ENCODE results near the gene TRMT2A.

The TRMT2A gene

GRCh38 chr22:20099099-20099711 lies 17.8 kb downstream of the TRMT2A start:
- DNase-seq = no peak

GRCh38 chr22:20096574-20097420 lies 20.2 kb downstream of the TRMT2A start:
- no peak for DNase-seq

DNA sequence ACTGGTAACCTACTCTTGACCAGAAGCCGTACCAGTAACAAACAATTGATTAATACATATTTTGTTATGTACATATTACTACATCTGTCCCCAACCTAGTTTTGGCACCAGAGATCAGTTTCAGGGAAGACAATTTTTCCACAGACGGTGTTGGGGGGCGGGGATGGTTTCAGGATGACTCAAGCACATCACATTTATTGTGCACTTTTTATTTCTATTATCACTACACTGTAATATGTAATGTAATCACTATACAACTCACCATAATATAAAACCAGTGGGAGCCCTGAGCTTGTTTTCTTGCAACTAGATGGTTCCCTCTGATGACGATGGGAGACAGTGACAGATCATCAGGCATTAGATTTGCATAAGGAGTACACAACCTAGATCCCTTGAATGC lies 21.5 kb downstream of the TRMT2A start:
- no peak for DNase-seq

DNA sequence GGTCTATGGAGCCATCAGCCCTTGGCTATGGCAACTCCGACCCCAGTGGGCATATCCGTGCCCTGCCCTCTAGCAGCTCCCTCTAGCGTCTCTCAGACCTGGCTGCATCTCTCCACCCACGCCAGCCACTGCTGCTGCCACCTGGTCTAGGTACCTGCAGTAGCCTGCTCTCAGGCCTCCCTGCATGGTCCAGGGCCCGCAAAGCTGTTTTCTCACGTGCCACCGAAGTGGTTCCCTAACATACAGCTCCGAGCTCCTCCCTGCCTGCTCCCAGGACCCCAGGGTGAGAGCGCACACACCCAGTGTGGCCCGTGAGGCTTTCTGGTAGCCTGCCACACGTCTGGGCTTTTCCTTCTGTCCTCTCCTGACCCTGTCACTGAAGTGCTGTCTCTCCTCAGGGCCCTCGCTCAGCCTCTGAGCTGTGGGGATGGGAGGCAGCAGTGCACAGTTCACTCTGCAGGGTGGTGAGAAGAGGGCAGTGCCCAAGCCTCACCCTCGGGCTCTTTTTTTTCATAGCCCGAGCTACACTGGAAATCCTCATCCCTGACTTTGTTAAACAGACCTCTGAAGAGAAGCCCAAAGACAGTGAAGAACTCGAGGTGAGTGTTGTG lies 22.7 kb downstream of the TRMT2A start:
- no peak for DNase-seq

- DNase-seq = no peak
Observed at GRCh38 chr22:20093418-20094196, 23.4 kb downstream of the TRMT2A start.

DNA sequence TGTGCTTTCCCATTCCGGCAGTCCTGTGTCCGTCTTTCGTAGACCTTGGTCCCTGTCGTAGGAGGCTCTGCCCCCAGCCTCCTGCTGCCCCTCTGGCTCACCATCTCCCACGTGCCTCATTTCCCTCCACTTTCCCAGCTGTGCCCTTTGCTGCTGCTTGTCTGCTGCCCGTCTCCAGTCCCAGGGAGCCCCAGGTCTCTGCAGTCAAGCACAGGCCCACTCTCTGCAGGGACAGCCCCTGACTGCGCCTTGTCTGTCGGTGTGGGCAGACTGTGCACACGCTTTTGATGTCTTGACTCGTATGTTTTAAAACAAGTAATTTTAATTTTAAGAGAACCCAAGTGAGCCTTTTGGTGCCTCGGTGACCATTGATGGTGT lies 24.6 kb downstream of the TRMT2A start:
- no peak for DNase-seq

- DNase-seq = no peak
Observed at GRCh38 chr22:20091690-20092476, 25.1 kb downstream of the TRMT2A start.

DNA sequence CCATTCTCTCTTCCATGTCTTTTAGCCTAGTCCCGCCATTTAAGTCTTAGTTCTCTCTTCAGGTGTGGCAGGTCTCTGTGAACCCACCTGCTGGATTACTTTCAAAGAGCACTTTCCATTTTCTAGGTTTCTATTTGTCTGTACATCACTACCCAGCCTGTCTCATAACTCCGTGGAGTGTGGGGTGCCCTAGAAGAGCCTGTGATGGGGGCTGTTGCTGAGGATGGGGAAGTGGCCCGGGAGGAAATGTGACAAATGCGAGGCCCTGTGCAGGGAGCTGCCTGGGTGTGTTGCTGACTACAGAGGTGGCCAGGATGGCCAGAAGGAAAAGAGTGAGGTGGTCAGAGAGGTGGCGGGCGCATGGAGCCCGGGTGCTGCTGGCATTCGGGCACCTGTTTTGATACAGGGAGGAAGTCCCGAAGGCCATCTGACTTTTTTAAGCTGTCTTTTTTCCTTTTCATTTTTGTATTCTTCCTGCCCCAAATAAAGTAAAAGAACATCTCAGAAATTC lies 26.2 kb downstream of the TRMT2A start:
- DNase-seq = no peak

DNA sequence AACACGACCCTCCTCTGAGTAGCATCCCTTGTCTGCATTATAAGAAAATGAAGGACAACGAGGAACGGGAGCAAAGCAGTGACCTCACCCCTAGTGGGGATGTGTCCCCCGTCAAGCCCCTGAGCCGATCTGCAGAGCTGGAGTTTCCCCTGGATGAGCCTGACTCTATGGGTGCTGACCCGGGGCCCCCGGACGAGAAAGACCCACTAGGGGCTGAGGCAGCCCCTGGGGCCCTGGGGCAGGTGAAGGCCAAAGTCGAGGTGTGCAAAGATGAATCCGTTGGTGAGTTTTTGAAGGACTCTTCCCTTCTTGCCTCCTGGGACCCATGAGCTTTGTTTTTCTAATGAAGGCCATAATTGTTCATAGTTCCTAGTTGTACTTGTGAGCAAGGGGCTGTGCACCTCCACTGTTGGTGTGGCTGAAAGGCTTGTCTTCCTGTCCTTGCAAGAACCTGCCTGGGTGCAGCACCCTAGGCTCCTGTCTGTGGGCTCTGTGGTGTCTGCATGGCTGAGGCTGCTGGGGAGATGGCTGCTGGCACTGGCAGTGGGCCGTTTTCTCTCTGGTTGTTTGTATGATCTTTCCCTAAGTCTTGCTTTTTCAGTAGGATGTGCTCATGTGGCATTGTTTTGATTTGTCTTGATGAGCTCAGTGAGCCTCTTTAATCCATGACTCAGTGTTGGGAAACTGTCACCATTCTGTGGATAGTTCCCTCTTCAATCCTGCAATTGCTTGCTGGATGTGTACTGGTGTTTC lies 26.9 kb downstream of the TRMT2A start:
- no peak for DNase-seq

DNA sequence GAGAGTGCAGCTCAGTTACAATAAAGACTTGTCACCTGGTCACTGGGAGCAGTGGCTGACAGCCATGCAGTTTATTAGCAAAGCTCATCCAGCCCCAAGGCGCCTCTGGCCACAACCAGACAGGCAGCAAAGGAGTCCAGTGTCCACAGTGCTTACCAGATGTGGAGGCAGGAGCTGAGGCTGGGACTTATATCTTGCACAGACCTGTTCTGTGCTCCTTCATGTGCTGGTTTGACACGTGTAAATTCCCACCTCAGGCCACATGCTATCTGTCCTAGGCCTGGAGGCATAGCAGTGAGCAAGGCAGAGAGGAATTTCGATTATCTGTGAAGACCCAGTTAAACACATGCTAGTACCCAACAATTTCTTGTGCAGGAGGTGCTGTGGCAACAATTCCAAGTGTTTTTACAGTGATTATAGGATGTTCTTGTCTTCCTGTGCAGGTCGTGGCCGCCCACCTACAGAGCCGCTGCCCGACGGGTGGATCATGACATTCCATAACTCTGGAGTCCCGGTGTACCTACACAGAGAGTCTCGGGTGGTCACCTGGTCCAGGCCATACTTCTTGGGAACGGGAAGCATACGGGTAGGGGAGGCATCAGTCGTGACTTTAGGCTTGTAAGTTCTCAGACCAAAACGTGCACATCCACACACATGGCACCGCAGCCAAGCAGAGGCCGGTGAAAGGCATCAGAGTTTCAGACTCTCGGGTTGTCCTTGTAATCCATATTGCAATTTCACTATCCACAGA lies 27.6 kb downstream of the TRMT2A start:
- DNase-seq = no peak

DNA sequence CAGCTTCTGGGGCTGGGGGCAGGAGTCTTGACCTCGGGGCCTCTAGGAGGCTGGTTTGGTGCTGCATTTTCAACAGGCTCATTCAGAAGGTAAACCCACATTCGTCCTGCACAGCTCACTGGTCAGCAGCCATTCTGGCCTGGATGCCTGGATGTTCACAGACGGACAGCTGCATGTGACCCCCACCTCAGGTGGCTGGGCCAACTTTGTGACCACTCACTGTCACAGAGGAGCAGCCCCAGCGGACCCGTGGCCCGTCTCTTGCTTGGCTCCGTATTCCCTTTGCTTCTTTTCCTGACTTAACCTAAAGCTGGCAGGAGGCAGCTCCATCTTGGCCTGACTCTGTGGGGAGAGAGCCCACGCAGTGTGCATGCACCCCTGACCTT lies 28.8 kb downstream of the TRMT2A start:
- no peak for DNase-seq

DNA sequence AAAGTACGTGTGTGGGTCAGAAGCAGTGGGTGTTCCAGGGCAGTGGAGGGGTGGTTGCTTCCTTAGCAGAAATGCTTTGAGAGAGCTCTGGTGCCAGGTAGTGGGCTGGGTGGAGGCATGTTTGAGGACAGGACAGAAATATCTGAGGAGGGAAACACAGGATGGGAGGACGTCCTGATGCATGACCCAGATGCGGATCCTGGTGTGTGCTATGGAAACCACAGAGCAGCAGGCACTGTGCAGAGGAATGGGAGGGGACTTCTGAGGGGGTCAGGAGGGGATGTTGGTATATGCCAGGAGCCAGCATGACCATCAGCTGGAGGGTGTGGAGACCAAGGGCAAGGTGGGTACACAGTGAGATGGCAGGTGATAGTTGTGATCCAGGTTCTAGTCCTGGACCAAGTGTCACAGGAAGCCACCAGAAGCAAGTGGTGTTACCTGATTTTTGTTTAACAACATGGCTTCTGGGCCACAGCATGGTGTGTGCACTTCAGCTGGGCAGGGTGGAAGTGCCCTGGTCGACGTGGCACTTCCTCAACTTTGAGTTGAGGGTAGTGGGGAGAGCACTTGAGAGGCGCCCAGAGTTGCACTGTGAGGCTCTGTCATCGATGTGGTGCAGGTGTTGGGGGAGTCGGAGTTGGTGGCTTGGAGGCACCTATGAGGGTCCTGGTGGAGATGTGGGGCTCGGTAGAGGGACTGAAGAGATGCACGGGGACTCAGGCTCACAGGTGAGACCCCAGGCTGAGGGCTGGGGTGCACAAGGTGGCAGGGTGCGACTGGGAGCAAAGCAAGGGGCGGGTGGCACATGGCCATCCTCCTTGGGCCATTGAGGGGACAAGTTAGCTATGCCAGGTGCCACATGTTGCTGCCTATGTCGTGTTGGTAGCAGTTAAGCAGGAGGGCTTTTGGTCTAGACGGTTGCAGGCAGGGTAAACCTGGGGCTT lies 29.4 kb downstream of the TRMT2A start:
- DNase-seq = no peak

DNA sequence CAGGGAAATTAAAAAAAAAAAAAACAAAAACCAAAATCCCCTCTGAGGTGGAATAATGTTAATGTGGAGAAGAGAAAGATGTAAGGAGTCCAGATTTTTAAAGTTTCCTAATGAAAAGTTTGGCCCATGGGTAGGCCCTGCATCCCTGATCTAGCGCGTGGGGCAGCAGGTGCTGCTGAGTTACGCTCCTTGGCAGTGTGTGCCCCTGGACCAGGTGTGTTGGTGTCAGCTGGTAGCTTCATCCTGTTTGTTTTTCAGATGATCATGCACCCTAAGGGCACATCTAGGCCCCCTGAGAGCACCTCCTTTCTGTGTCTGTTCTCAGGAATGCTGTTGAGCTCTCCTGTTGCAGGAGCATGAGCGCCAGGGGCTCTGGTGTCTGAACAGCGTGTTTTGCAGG lies 30.3 kb downstream of the TRMT2A start:
- no peak for DNase-seq

DNA sequence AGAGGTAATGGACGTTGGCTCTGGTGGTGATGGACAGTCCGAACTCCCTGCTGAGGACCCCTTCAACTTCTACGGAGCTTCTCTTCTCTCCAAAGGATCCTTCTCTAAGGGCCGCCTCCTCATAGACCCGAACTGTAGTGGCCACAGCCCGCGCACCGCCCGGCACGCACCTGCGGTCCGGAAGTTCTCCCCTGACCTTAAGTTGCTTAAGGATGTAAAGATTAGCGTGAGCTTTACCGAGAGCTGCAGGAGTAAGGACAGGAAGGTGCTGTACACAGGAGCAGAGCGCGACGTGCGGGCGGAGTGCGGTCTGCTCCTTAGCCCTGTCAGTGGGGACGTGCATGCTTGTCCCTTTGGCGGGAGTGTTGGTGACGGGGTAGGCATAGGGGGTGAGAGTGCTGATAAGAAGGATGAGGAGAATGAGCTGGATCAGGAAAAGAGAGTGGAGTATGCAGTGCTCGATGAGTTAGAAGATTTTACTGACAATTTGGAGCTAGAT lies 30.9 kb downstream of the TRMT2A start:
- DNase-seq = no peak

GRCh38 chr22:20085651-20086050 lies 31.4 kb downstream of the TRMT2A start:
- no peak for DNase-seq

DNA sequence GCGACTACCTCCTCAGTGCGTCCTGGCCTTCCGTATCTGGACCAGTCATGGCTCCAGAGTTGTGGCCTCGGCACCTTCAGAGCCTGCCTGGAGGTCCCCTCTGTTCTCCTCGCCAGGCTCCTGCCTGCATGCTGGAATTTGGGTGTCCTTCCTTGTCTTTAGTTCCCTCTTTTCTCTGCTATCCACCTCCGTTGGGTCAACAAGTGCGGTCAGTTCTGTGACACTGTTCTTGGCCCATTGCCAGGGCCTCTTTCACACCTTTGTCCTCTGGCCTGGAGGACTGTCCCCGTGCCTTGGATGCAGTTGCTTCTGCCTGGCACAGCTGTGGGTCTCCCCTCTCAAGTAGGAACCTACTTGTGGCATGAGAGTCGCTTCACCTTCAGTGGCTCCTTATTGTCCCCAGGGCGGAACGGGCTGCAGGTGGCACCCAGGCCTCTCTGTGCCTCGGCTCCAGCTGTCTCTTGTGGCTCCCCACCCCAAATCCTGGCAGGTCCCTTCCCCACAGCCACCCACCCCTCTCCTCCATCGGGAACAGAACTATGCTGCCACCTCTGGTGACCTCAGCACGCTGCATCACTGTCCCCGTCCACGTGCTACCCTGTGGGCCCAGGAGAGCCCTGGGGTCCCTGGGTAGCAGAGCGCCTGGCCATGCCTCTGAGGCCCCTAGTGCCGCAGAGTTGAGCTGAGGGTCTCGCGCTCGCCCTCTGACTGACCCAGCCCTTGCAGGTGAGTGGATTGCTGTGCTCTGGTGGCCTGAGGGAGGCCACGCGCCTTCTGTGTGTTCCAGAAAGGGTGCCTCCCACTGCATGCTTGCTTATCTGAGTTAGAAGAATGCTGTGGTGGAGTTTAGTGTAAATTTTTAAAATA lies 32.2 kb downstream of the TRMT2A start:
- DNase-seq = no peak

DNA sequence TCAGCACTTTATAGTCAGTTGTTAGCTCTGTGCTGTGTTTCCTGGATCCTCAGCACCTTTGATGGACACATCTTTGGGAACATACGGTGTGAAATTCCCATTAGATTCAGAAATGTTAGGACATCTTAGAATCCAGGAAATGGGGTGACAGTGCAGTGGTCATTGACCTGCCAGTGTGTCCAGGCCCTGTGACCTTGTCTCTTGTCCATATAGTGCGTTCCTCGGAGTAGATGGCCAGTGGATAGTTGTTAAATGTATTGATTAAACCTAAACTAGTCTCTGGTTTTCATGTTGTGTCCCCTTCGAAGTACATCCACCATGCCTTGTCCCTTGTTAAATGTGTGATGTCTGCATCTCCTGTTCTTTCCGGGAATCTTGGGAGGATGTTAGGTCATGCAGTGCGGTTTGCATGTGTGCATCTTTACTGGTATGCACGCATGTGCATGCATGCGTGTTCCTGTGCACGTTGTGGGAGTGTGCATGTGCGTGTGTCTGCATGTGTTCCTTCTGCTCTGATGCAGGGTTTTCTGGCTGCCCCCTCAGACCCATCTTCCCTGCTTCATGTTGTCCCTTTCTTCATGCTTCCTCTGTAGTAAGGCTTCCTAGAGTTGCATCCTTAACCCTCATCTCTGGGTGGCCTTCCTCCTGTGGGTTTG lies 33.0 kb downstream of the TRMT2A start:
- DNase-seq = no peak

All from NCI-H510A (cell line).